Activated CD8-positive, alpha-beta memory T cell treated with anti-CD3 and anti-CD28 coated beads, Interleukin-2, amount 50 U/mL, for 24 hours (primary cell): ENCODE measurements around the gene MSI2.

Source experiments
- DNase-seq: peaks from one replicate; pipeline ENCODE4 v3.0.0-alpha.2; 2020; ENCODE audit errors: extremely low read depth

Gene MSI2

GRCh38 chr17:57456622-57457021, 200.3 kb downstream of the MSI2 start:
- DNase-seq, result no peak

GRCh38 chr17:57457188-57457587, 200.9 kb downstream of the MSI2 start:
- no peak for DNase-seq

- no peak for DNase-seq
Observed at GRCh38 chr17:57458718-57459285, 202.5 kb downstream of the MSI2 start.

- DNase-seq, result no peak
Observed at GRCh38 chr17:57459286-57459915, 203.1 kb downstream of the MSI2 start.

GRCh38 chr17:57461082-57461481, 204.8 kb downstream of the MSI2 start:
- DNase-seq, result no peak

- DNase-seq, result no peak
Observed at GRCh38 chr17:57462007-57462579, 205.8 kb downstream of the MSI2 start.

GRCh38 chr17:57463103-57463885, 207.0 kb downstream of the MSI2 start:
- DNase-seq, result peak; percentile 69

- DNase-seq, result no peak
Observed at GRCh38 chr17:57464191-57464864, 208.0 kb downstream of the MSI2 start.

GRCh38 chr17:57465610-57466009, 209.3 kb downstream of the MSI2 start:
- no peak for DNase-seq

- DNase-seq, result no peak
Observed at GRCh38 chr17:57466017-57466471, 209.7 kb downstream of the MSI2 start.

GRCh38 chr17:57466521-57466920, 210.2 kb downstream of the MSI2 start:
- no peak for DNase-seq

- DNase-seq, result no peak
Observed at GRCh38 chr17:57467226-57467625, 210.9 kb downstream of the MSI2 start.

GRCh38 chr17:57467801-57468200, 211.5 kb downstream of the MSI2 start:
- no peak for DNase-seq

GRCh38 chr17:57468932-57469775, 212.8 kb downstream of the MSI2 start:
- DNase-seq, result no peak

GRCh38 chr17:57470906-57471305, 214.6 kb downstream of the MSI2 start:
- DNase-seq, result no peak

GRCh38 chr17:57471868-57472368, 215.6 kb downstream of the MSI2 start:
- DNase-seq, result no peak

- DNase-seq, result no peak
Observed at GRCh38 chr17:57475796-57476195, 219.5 kb downstream of the MSI2 start.

- no peak for DNase-seq
Observed at GRCh38 chr17:57477522-57478362, 221.4 kb downstream of the MSI2 start.

GRCh38 chr17:57478478-57479250, 222.3 kb downstream of the MSI2 start:
- DNase-seq, result no peak
